Stomach (tissue), 9 donors: ENCODE data around the gene PNCK. TPM values are rescaled to one million over a fixed set of nuclear protein-coding genes. Genes with fewer than 3 reads are reported as not detected.

Experiments
- DNase-seq, 2 donors: peaks; one replicate each; pipeline versions ENCODE4 v3.0.0 to v3.0.0-alpha.2; 2013 to 2019
- H3K27ac ChIP-seq, 5 donors: fragments of 200-600 bp in 4 of 5; sonication (generic) in 4 of 5; one replicate each; pipeline ENCODE4 v1.5.1; 2013 to 2019; ENCODE audit warnings: mild to moderate bottlenecking in 1 of 5, moderate library complexity in 1 of 5
- H3K27me3 ChIP-seq, 3 donors: fragments of 200-600 bp; sonication (generic); one replicate each; pipeline ENCODE4 v1.5.1; 2017 to 2019; ENCODE audit warnings: mixed run types in 1 of 3
- H3K36me3 ChIP-seq, 4 donors: fragments of 200-600 bp; sonication (generic); 1 replicate in 3 of 4; 2 replicates in 1 of 4; pipeline ENCODE4 v1.5.1; 2016 to 2019
- H3K4me1 ChIP-seq, 4 donors: fragments of 200-600 bp; sonication (generic); one replicate each; pipeline ENCODE4 v1.5.1; 2016 to 2019
- H3K4me3 ChIP-seq, 4 donors: fragments of 200-600 bp; sonication (generic) in 3 of 4; one replicate each; pipeline ENCODE4 v1.5.1; 2016 to 2019; ENCODE audit warnings: mild to moderate bottlenecking in 1 of 4
- H3K9me3 ChIP-seq, 4 donors: fragments of 200-600 bp; sonication (generic); one replicate each; pipeline ENCODE4 v1.5.1; 2016 to 2019
- EP300 ChIP-seq: sonication (generic); formaldehyde crosslinking; IDR thresholded peaks from one replicate; pipeline ENCODE4 v1.6.1; 2017; ENCODE audit warnings: antibody characterized with exemption
- POLR2A ChIP-seq, 4 donors: fragments of 450-650 bp; IDR thresholded peaks; one replicate each; pipeline ENCODE4 v1.6.1; 2016; ENCODE audit warnings: antibody characterized with exemption in 4 of 4, control low read depth in 2 of 4, mild to moderate bottlenecking in 1 of 4, moderate library complexity in 1 of 4
- POLR2AphosphoS5 ChIP-seq, 3 donors: sonication (generic); formaldehyde crosslinking; IDR thresholded peaks; one replicate each; pipeline ENCODE4 v1.6.1; 2016; ENCODE audit warnings: antibody characterized with exemption in 3 of 3
- WGBS, 5 donors: extraction: QIAGEN DNeasy Blood & Tissue Kit in 3 of 5; methylation state at CpG; one replicate each; pipeline versions ENCODE4 v1.1.5 to v1.1.7; 2013 to 2018; 5-methylcytosine and 5-hydroxymethylcytosine counted together
- intact Hi-C: fragments of 100-400 bp; cut with DNase I; formaldehyde crosslinking; loops from one replicate; pipeline ENCODE4 v1.15.1; 2023; ENCODE audit warnings: low total_unique reads
- polyA plus RNA-seq, 3 donors: library from polyadenylated mRNA; stranded (reverse); fragments of 200-250 nt; gene quantifications; one replicate each; pipeline ENCODE4 v1.2.3, GENCODE V29; 2013
- total RNA-seq, 5 donors: library from RNA; depleted of rRNA; stranded (reverse); fragments of >200 nt; gene quantifications; one replicate each; pipeline versions ENCODE4 v1.1.0 to v1.2.3, GENCODE V29; 2014 to 2016
- TF ChIP-seq, protein P1 (sequence below), 7 experiments: fragments of 450-650 bp in 4 of 7; fragments of 200-600 bp in 3 of 7; sonication (generic) in 3 of 7; IDR thresholded peaks; one replicate each; pipeline ENCODE4 v1.5.1; 2016 to 2019; ENCODE audit warnings: antibody characterized with exemption in 7 of 7, control low read depth in 2 of 7, mild to moderate bottlenecking in 1 of 7
- donor health status: healthy with polysubstance abuse.
- donor health status: Bipolar disorder and iron deficiency.
- donor health status: healthy.

Gene PNCK
- total and polyA plus RNA-seq, 8 donors, result 0.44 to 21.0 (median 8.3) TPM; not detected in 1

DNA sequence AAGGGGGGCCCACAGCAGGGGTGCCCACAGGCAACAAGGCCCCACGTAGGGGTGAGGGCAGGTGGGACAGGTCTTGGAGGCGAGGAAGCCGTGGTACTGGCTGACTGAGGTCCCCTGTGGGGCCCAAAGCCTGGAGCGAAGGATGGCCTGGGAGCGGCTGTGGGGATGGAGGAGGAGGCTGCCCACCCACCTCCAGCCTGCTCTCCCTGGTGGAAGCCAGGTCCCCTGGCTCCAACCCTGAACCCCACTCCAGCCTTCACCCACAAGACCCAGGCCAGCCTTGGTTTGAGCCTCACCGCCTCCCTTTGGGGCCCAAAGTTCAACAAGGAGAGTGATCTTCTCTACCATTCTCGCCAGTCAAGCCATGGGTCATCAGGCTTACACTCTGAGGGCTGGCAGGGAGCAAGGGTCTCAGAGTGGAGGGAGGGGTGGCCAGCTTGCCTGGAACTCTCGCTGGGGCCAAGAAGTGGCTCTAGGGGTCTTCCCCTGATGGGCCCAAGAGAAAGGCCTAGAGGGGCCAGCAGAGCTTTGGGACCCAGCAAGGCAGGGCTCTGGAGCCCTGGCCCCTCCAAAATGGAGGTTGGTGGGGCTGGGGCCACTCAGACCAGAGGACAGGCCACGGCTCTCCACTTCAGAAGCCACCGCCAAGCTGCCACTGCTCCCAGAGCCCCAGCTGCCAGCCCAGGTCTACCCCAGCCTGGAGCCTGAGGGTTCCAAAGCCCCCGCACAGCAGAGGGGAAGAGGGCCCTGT lies 5.0 kb downstream of the PNCK start:
- Histone ChIP-seq H3K4me3 (no peak overlapping the region), H3K27ac (peak overlapping the region in 1 of 5 donors; percentile 51), H3K27me3 (peaks cover 0 to 36% (median 29%) of the 10 kb centered on the region in 3 donors), H3K4me1 (peaks cover 0 to 12% (median 0%) of the 10 kb centered on the region in 4 donors), H3K9me3 (peaks cover 0 to 20% (median 9%) of the 10 kb centered on the region in 4 donors), H3K36me3 (no peaks in the 10 kb centered on the region)
- no peak for TF ChIP-seq EP300
- intact Hi-C loops, result loop anchor here (10.0 kb wide), 1 partner anchor 114 kb away; no protein-coding TSS in a partner anchor
- WGBS, 5 donors, result 75 to 85% (median 83%) methylated on average over 2 to 11 of the region's 11 CpGs
- no peak for DNase-seq

DNA sequence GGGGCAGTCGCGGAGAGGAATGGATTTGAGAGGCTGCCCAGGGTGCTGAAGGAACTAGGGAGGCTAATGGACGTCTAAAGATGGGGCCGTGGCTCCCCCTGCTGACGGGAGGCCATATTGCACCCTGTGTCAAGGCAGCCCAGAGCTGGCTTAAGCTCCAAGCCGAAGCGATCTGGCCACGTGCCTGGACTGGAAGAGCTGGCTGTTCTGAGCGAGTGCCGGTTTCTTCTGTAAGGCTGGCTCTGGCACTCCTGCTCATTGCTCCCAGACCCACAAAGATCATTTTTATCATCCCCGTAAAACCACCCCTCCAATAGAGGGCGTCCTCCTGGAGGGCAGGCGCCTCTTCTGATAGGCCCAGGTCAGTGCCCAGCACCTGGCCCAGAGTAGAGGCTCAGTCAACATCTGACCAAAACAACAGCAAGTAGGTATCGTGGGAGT lies 5.6 kb downstream of the PNCK start:
- TF ChIP-seq EP300, result no peak
- TF ChIP-seq, protein P1, sequence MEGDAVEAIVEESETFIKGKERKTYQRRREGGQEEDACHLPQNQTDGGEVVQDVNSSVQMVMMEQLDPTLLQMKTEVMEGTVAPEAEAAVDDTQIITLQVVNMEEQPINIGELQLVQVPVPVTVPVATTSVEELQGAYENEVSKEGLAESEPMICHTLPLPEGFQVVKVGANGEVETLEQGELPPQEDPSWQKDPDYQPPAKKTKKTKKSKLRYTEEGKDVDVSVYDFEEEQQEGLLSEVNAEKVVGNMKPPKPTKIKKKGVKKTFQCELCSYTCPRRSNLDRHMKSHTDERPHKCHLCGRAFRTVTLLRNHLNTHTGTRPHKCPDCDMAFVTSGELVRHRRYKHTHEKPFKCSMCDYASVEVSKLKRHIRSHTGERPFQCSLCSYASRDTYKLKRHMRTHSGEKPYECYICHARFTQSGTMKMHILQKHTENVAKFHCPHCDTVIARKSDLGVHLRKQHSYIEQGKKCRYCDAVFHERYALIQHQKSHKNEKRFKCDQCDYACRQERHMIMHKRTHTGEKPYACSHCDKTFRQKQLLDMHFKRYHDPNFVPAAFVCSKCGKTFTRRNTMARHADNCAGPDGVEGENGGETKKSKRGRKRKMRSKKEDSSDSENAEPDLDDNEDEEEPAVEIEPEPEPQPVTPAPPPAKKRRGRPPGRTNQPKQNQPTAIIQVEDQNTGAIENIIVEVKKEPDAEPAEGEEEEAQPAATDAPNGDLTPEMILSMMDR (IDR thresholded peaks at IDR 0.05), result peak in 5 of 7 experiments; percentile 50 to 75 (median 64)
- no peak for TF ChIP-seq POLR2A (IDR thresholded peaks at IDR 0.05)
- peak in 1 of 3 donors; percentile 12 for TF ChIP-seq POLR2AphosphoS5 (IDR thresholded peaks at IDR 0.05)
- H3K9me3 ChIP-seq, result peaks cover 0 to 20% (median 9%) of the 10 kb centered on the region in 4 donors
- peak; percentile 87 to 94 for DNase-seq
- peaks cover 0 to 36% (median 25%) of the 10 kb centered on the region in 3 donors for H3K27me3 ChIP-seq
- H3K36me3 ChIP-seq, result no peaks in the 10 kb centered on the region
- peak overlapping the region in 1 of 5 donors; percentile 51 for H3K27ac ChIP-seq
- WGBS, 5 donors, result 16 to 43% (median 30%) methylated on average over 7 to 14 of the region's 14 CpGs
- H3K4me3 ChIP-seq, result no peak overlapping the region
- H3K4me1 ChIP-seq, result peaks cover 0 to 8% (median 0%) of the 10 kb centered on the region in 4 donors
- intact Hi-C loops, result loop anchor here (10.0 kb wide), 1 partner anchor 113 kb away; no protein-coding TSS in a partner anchor

DNA sequence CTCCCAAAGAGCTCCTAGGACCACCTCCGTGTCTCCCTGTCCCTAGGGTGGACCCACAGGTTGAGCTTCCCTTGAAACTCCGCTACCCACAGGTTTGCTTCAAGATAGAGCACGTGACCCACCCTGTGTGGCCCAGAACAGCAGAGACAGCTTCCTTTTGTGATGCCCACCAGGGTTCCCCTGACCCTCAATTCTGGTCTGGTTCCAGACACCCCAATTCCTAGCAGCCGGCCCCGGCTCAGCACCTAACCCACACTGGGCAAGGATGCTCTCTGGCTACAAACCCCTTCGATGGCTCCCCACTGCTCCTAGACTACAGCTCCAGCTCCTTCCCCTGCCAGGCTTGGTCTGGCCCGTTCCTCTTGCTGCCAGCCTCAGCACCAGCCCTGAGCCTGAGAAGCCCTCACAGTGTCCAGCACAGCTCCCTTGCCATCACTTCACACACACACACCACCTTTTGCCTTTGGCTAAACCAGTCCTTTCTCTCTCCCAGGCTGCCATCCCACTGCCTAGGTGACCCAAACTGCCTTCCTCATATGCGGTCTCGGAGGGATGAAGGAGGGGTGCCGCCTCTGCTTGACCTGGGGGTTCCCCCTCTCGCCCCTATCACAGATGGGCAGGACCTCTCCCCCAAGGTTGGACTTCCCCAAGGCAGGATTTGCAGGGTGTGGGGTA lies 6.2 kb downstream of the PNCK start:
- Histone ChIP-seq H3K4me1 (peaks cover 0 to 9% (median under 1%) of the 10 kb centered on the region in 4 donors), H3K36me3 (no peaks in the 10 kb centered on the region), H3K4me3 (no peak overlapping the region), H3K9me3 (peaks cover 0 to 21% (median 9%) of the 10 kb centered on the region in 4 donors), H3K27ac (no peak overlapping the region), H3K27me3 (peaks cover 0 to 35% (median 23%) of the 10 kb centered on the region in 3 donors)
- intact Hi-C loops, result loop anchor here (10.0 kb wide), 1 partner anchor 113 kb away; no protein-coding TSS in a partner anchor
- 49 to 77% (median 72%) methylated on average over 5 to 11 of the region's 11 CpGs for WGBS, 5 donors
- TF ChIP-seq, protein P1 (IDR thresholded peaks at IDR 0.05), result no peak
- no peak for TF ChIP-seq EP300
- no peak for TF ChIP-seq POLR2A (IDR thresholded peaks at IDR 0.05)
- no peak for TF ChIP-seq POLR2AphosphoS5 (IDR thresholded peaks at IDR 0.05)
- DNase-seq, result no peak

DNA sequence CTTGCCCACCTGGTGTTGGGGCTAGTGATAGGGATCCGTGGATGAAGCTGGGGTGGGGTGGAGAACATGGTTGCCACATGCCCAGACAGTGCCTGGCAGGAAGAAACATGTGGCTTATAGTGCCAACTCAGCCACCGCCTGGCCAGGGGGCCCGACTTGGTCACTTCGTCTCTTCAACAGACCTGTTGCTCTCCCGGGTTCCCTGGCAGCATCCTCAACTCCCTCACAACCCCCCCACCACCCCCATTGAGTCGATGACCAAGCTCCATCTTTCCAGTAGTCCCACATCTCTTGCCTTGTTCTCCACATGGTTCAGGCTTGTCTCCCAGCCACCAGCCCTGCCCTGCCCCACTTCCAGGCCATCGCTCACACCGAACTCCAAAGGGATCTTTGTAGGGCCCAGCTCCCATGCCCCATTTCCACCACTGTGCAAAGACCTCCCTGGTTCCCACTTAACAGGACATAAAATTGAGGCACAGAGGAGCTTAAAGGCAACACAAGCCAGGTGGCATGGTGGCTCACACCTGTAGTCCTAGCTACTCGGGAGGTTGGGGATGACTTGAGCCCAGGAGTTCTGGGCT lies 7.8 kb downstream of the PNCK start:
- no peak overlapping the region for H3K4me3 ChIP-seq
- H3K36me3 ChIP-seq, result no peaks in the 10 kb centered on the region
- H3K9me3 ChIP-seq, result peaks cover 0 to 28% (median 13%) of the 10 kb centered on the region in 4 donors
- intact Hi-C loops, result loop anchor here (10.0 kb wide), 1 partner anchor 111 kb away; no protein-coding TSS in a partner anchor
- TF ChIP-seq POLR2AphosphoS5 (IDR thresholded peaks at IDR 0.05) (no peak), EP300 (no peak), POLR2A (IDR thresholded peaks at IDR 0.05) (no peak)
- TF ChIP-seq, protein P1 (IDR thresholded peaks at IDR 0.05), result no peak
- WGBS, 5 donors, result 70 to 82% (median 75%) methylated on average over 3 to 9 of the region's 9 CpGs
- peaks cover 0 to 15% (median 3%) of the 10 kb centered on the region in 4 donors for H3K4me1 ChIP-seq
- H3K27me3 ChIP-seq, result peaks cover 0 to 31% (median 23%) of the 10 kb centered on the region in 3 donors
- no peak overlapping the region for H3K27ac ChIP-seq
- DNase-seq, result no peak
